Endothelial cell (in vitro differentiated cells): ENCODE data around the gene SYNPO2. TPM values are rescaled to one million over a fixed set of nuclear protein-coding genes. Genes with fewer than 3 reads are reported as not detected.

Experiments used
- DNase-seq: peaks from one replicate; pipeline ENCODE4 v3.0.0; 2021; ENCODE audit warnings: low spot score
- H3K27ac Mint-ChIP-seq: one replicate; pipeline ENCODE4 v1.8.0; 2021; ENCODE audit warnings: mixed read lengths, inconsistent platforms; ENCODE audit not compliant: unreplicated experiment
- H3K27me3 Mint-ChIP-seq: one replicate; pipeline ENCODE4 v1.8.0; 2021; ENCODE audit warnings: mild to moderate bottlenecking, moderate library complexity, mixed read lengths, inconsistent platforms; ENCODE audit not compliant: unreplicated experiment
- H3K36me3 Mint-ChIP-seq: one replicate; pipeline ENCODE4 v1.8.0; 2021; ENCODE audit warnings: mild to moderate bottlenecking, low read depth, mixed read lengths, inconsistent platforms; ENCODE audit not compliant: unreplicated experiment
- H3K4me1 Mint-ChIP-seq: one replicate; pipeline ENCODE4 v1.8.0; 2021; ENCODE audit warnings: mild to moderate bottlenecking, mixed read lengths, inconsistent platforms; ENCODE audit not compliant: unreplicated experiment
- H3K4me3 Mint-ChIP-seq: one replicate; pipeline ENCODE4 v1.8.0; 2021; ENCODE audit warnings: mild to moderate bottlenecking, mixed read lengths, inconsistent platforms; ENCODE audit not compliant: unreplicated experiment
- H3K9me3 Mint-ChIP-seq: one replicate; pipeline ENCODE4 v1.8.0; 2021; ENCODE audit warnings: mixed read lengths, inconsistent platforms; ENCODE audit not compliant: unreplicated experiment
- CTCF ChIP-seq: fragments of 200-600 bp; sonication (generic); IDR thresholded peaks from one replicate; pipeline ENCODE4 v1.5.0; 2021; ENCODE audit warnings: antibody characterized with exemption; ENCODE audit not compliant: unreplicated experiment
- total RNA-seq: library from RNA; stranded (reverse); fragmentation: NEBNext Ultra II Directional; extraction: Animal tissue kit (Norgen Biotek cat#: 25700); gene quantifications from one replicate; pipeline ENCODE4 v1.2.1, GENCODE V29; 2021; ENCODE audit not compliant: unreplicated experiment

SYNPO2 gene
- total RNA-seq, 1 donor from 2014 or later, result 1.1 TPM

GRCh38 chr4:118909173-118909956, 20.7 kb downstream of the SYNPO2 start:
- no peak for TF ChIP-seq CTCF
- no peaks in the 10 kb centered on the region for H3K36me3 Mint-ChIP-seq

GRCh38 chr4:118910221-118910620, 21.6 kb downstream of the SYNPO2 start:
- Mint-ChIP-seq H3K4me3 (no peak overlapping the region), H3K27ac (no peak overlapping the region), H3K27me3 (no peaks in the 10 kb centered on the region), H3K36me3 (no peaks in the 10 kb centered on the region), H3K4me1 (peaks cover 8% of the 10 kb centered on the region), H3K9me3 (no peaks in the 10 kb centered on the region)
- TF ChIP-seq CTCF, result no peak
- DNase-seq, result no peak

More at GRCh38 chr4:118909173-118909956, 20.7 kb downstream of the SYNPO2 start:
- Mint-ChIP-seq H3K4me1 (peaks cover 17% of the 10 kb centered on the region), H3K4me3 (no peak overlapping the region), H3K27me3 (no peaks in the 10 kb centered on the region), H3K27ac (no peak overlapping the region), H3K9me3 (no peaks in the 10 kb centered on the region)
- no peak for DNase-seq

DNA sequence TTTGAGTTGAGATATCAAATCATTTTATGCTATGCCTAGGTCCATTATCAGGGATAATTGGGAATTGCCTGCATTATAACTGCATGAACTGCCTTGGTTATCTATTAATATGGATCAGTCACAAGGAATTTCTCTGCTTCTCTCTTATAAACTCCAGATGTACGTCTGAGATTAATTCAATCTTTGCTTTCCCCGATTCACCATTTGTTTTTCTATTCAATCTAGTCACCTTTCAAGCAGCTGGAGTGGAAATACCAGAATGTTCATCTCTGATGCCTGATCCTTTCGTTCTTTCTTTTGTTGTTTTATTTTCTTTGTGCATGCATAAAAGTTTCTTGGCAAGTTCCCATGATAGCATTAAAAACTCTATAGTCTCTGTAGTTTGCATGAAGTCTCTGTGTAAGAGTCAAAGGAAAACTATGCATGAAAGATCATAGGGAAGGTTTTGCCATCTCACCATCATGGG, 22.6 kb downstream of the SYNPO2 start:
- TF ChIP-seq CTCF, result no peak
- no peaks in the 10 kb centered on the region for H3K9me3 Mint-ChIP-seq
- no peaks in the 10 kb centered on the region for H3K36me3 Mint-ChIP-seq
- DNase-seq, result no peak
- no peak overlapping the region for H3K4me3 Mint-ChIP-seq
- H3K27ac Mint-ChIP-seq, result no peak overlapping the region
- no peaks in the 10 kb centered on the region for H3K27me3 Mint-ChIP-seq
- H3K4me1 Mint-ChIP-seq, result no peaks in the 10 kb centered on the region

- H3K9me3 Mint-ChIP-seq, result no peaks in the 10 kb centered on the region
These were observed 26.8 kb downstream of the SYNPO2 start for GRCh38 chr4:118915468-118915867.

More at GRCh38 chr4:118915468-118915867, 26.8 kb downstream of the SYNPO2 start:
- Mint-ChIP-seq H3K4me1 (no peaks in the 10 kb centered on the region), H3K27ac (no peak overlapping the region), H3K4me3 (no peak overlapping the region), H3K27me3 (no peaks in the 10 kb centered on the region), H3K36me3 (no peaks in the 10 kb centered on the region)
- no peak for TF ChIP-seq CTCF
- no peak for DNase-seq
